Astrocyte (in vitro differentiated cells and primary cell): ENCODE results near the gene ICAM1.

Experiments
- CTCF ChIP-seq: IDR thresholded peaks from 2 replicates; pipeline ENCODE4 v1.5.1; 2011; ENCODE audit warnings: low read depth, mild to moderate bottlenecking, inconsistent platforms, low read length, moderate library complexity; ENCODE audit not compliant: insufficient read depth
- EZH2 ChIP-seq: IDR thresholded peaks from 2 replicates; pipeline ENCODE4 v1.6.1; 2012; ENCODE audit warnings: mild to moderate bottlenecking, low read length, inconsistent platforms; ENCODE audit not compliant: insufficient read depth

- no peak for TF ChIP-seq CTCF
- no peak for TF ChIP-seq EZH2
Measured at GRCh38 chr19:10309423-10309822, 38.5 kb downstream of the ICAM1 start, which contains the start of gene ZGLP1.
